Right atrium auricular region (tissue), 2 donors: ENCODE data around the gene CDCA4. TPM values are rescaled to one million over a fixed set of nuclear protein-coding genes. Genes with fewer than 3 reads are reported as not detected.

Experiments used
- DNase-seq: peaks from one replicate; pipeline ENCODE4 v3.0.0-alpha.2; 2019; ENCODE audit warnings: low spot score
- H3K27ac ChIP-seq, 2 donors: fragments of 200-600 bp; sonication (generic); 1 replicate in 1 of 2; 2 replicates in 1 of 2; pipeline ENCODE4 v1.5.1; 2016 to 2019
- H3K27me3 ChIP-seq, 2 donors: fragments of 200-600 bp; sonication (generic); one replicate each; pipeline versions ENCODE4 v1.5.1 to v1.6.0; 2017 to 2019
- H3K36me3 ChIP-seq: fragments of 200-600 bp; sonication (generic); one replicate; pipeline ENCODE4 v1.5.1; 2016
- H3K4me1 ChIP-seq, 2 donors: fragments of 200-600 bp; sonication (generic); one replicate each; pipeline versions ENCODE4 v1.5.1 to v1.6.0; 2017 to 2019
- H3K4me3 ChIP-seq, 2 donors: fragments of 200-600 bp; sonication (generic); 1 replicate in 1 of 2; 2 replicates in 1 of 2; pipeline ENCODE4 v1.5.1; 2017 to 2019; ENCODE audit warnings: mild to moderate bottlenecking in 1 of 2, moderate library complexity in 1 of 2
- H3K9me3 ChIP-seq, 2 donors: fragments of 200-600 bp; sonication (generic); one replicate each; pipeline ENCODE4 v1.5.1; 2019
- CTCF ChIP-seq, 2 donors: fragments of 200-600 bp; sonication (generic); IDR thresholded peaks; one replicate each; pipeline ENCODE4 v1.5.1; 2019; ENCODE audit warnings: antibody characterized with exemption in 2 of 2
- total RNA-seq, 2 donors: library from RNA; depleted of rRNA; stranded (reverse); fragments of >200 nt; gene quantifications; one replicate each; pipeline ENCODE4 v1.1.0, GENCODE V29; 2016

CDCA4 gene
- total RNA-seq, 2 donors from 2014 or later: 3.3 to 5.1 TPM

GRCh38 chr14:105049753-105050550 is 29.1 kb upstream of the CDCA4 start:
- no peak for DNase-seq

GRCh38 chr14:105047283-105048016 is 26.6 kb upstream of the CDCA4 start:
- no peaks in the 10 kb centered on the region for H3K9me3 ChIP-seq
- TF ChIP-seq CTCF (IDR thresholded peaks at IDR 0.05): no peak
- no peak overlapping the region for H3K27ac ChIP-seq
- no peaks in the 10 kb centered on the region for H3K27me3 ChIP-seq
- H3K4me3 ChIP-seq: no peak overlapping the region
- no peaks in the 10 kb centered on the region for H3K4me1 ChIP-seq
- no peaks in the 10 kb centered on the region for H3K36me3 ChIP-seq
- no peak for DNase-seq

More at GRCh38 chr14:105049753-105050550, 29.1 kb upstream of the CDCA4 start:
- Histone ChIP-seq H3K27ac (no peak overlapping the region), H3K4me1 (no peaks in the 10 kb centered on the region), H3K4me3 (no peak overlapping the region), H3K27me3 (no peaks in the 10 kb centered on the region), H3K36me3 (no peaks in the 10 kb centered on the region), H3K9me3 (no peaks in the 10 kb centered on the region)
- no peak for TF ChIP-seq CTCF (IDR thresholded peaks at IDR 0.05)

GRCh38 chr14:105046891-105047282 is 26.0 kb upstream of the CDCA4 start:
- TF ChIP-seq CTCF (IDR thresholded peaks at IDR 0.05): no peak
- no peak for DNase-seq

DNA sequence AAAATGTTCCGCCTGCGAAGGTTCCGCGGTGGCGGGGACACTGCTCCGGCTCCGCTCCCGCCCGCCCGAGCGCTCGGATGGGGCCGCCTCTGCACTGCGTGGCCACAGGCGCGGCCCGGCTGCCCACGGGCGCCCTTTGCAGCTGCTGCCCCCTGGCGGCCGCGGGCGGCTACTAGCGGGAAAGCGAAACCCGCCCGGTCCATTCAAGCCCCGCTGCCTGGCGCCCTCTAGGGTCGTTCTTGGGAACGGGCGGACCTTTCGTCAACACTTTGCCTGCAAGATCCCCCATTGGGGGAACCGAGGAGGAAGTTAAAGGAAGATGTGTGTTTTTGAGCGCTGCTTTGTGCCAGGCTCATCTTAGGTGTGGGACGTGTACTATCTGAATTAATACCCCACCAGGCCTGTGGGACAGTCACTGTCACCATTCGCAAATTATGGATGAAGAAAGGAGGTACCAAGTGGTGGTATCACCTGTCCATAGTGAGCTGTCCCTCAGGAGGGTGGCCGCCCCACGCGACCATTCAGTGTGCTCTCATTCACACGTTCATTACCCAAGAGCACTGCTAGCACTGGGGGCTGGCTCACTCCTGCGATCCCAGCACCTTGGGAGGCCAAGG is 24.9 kb upstream of the CDCA4 start:
- H3K27ac ChIP-seq: no peak overlapping the region
- peak; percentile 89 for DNase-seq
- H3K27me3 ChIP-seq: no peaks in the 10 kb centered on the region
- H3K9me3 ChIP-seq: no peaks in the 10 kb centered on the region
- no peaks in the 10 kb centered on the region for H3K36me3 ChIP-seq
- H3K4me1 ChIP-seq: no peaks in the 10 kb centered on the region
- no peak overlapping the region for H3K4me3 ChIP-seq
- TF ChIP-seq CTCF (IDR thresholded peaks at IDR 0.05): peak; percentile 90 to 99

More at GRCh38 chr14:105046891-105047282, 26.0 kb upstream of the CDCA4 start:
- Histone ChIP-seq H3K27ac (no peak overlapping the region), H3K9me3 (no peaks in the 10 kb centered on the region), H3K27me3 (no peaks in the 10 kb centered on the region), H3K4me3 (no peak overlapping the region), H3K36me3 (no peaks in the 10 kb centered on the region), H3K4me1 (no peaks in the 10 kb centered on the region)

GRCh38 chr14:105043641-105044040 is 22.8 kb upstream of the CDCA4 start:
- Histone ChIP-seq H3K4me3 (no peak overlapping the region), H3K27me3 (no peaks in the 10 kb centered on the region), H3K36me3 (no peaks in the 10 kb centered on the region), H3K27ac (no peak overlapping the region), H3K4me1 (no peaks in the 10 kb centered on the region), H3K9me3 (no peaks in the 10 kb centered on the region)
- no peak for TF ChIP-seq CTCF (IDR thresholded peaks at IDR 0.05)
- no peak for DNase-seq
